Activated T-cell treated with anti-CD3 and anti-CD28 coated beads, Interleukin-2, amount 50 U/mL, for 48 hours (primary cell): ENCODE measurements around the gene MAP1LC3B.

Experiments
- DNase-seq, 2 experiments: peaks; one replicate each; pipeline ENCODE4 v3.0.0-alpha.2; 2020

Gene MAP1LC3B

DNA sequence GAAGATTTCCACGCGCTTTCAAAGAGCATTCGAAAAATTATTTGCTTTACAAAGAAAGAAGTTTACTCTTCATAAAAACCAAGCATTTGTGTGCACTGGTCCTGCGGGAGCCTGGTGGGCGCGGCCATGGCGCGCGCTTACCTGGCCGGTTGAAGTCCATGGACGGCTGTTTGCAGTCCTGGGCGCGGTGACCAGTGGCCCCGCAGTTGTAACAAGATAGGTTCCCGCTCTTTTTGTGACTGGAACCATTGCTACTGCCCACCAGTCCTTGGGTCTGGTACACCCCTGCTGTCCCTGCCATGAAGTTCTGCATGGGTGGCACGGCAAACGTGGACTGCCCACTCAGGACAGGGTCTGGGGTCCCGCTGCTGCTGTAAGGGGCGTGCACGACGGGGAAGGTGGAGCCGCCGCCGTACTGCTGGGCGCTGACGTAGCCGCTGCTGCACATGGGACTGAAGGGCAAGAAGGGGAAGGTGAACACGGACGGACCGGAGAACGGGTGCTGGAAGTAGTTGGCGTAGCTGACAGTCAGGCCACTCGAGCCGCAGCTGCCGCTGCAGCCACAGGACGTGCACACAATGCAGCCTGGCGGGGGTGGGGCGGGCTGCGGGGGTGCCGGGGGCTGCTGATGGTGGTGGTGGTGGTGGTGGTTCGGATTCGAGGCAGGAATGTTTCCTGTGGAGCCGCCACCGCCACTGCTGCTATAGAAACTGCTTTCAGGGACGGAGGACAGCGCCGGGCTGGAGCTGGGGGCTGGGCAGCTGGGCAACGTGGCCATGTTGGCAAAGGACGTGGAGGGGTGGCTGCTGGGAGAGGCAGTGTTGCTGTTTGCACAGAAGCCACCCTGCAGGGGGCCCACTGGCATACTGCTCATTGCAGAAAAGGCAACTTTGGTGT lies 19.5 kb downstream of the MAP1LC3B start:
- DNase-seq, result no peak

DNA sequence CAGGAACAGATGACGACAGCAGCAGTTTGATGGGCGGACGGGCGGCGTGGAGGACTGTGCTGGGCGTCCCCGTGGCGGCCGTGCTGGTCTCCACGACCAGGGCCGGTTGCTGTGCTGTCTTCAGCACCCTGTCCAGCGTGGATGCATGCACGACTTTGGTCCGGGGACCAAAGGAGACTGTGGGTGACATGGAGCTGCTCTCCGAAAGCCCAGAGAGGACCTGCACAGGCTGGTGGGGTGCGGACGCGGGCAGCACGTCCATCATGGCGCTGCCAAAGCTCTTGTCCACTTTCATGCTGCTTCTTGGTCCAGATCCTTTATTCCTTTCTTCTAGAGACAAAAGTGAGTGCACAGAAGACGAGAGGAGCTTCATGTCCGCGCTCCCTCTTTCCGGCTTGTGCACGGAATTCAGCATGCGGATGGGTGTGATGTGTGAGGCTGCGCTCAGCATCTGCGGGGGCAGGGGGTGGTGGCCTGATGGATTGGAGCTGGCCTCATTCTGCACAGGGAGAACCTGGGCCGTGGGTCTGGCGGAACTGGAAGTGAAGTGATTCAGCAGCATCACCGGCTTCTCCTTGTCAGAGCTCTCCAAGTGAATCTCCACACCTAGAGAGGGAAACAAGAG lies 20.3 kb downstream of the MAP1LC3B start:
- DNase-seq, result no peak

DNA sequence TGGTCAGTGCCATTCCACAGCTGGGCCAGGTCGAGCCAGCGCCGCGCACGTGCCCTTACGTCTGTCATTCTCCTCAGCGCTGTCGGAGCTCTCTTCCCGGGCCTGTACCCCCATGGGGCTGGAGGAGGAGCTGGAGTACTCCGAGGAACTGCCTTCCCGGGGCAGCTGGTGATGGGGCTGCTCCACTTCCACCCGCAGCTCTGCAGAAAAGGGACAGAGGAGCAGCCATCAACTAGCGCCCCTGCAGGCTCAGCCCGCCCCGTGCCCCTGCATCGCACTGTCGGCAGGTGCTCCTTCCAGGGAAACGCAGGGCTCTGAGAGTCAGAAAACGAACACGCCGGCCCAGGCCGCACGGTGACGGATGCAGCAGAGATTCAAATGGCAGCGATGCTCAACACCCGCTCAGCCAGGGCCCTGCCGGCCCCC lies 20.9 kb downstream of the MAP1LC3B start:
- no peak for DNase-seq

DNA sequence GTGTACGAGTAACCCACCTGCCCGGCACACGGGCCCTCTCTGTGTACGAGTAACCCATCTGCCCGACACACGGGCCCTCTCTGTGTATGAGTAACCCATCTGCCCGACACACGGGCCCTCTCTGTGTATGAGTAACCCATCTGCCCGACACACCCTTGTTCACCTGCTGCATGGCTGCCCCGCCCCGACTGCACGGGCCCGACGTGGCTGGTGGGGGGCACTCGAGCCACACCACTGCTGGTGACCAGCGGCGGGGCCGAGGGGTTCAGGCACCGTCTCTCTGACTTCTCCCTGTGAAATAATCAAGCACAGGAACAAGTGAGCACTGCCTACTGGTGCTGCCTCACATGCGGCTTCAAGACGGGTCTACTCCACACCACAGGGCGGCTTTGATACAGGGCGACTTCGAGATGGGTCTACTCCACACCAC lies 22.1 kb downstream of the MAP1LC3B start:
- DNase-seq, result no peak

DNA sequence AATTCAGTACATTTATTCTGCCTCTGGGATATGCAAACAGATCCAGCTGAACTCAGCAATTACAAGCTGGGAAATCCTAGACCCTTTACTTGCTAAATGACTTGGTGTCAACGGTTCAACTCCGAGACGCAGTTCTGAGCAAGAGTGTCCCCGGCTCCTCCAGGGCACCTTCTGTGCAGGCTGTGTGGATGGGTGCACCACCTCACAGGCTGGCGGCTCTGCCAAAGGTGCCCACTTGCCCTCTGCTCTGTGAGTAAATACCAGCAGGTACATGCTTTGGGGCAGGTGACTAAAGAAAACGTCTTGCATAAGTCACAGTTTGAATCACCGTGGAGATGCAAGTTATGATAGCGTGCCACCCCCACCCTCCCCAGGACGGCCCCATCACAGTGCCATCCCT lies 23.3 kb downstream of the MAP1LC3B start:
- no peak for DNase-seq

DNA sequence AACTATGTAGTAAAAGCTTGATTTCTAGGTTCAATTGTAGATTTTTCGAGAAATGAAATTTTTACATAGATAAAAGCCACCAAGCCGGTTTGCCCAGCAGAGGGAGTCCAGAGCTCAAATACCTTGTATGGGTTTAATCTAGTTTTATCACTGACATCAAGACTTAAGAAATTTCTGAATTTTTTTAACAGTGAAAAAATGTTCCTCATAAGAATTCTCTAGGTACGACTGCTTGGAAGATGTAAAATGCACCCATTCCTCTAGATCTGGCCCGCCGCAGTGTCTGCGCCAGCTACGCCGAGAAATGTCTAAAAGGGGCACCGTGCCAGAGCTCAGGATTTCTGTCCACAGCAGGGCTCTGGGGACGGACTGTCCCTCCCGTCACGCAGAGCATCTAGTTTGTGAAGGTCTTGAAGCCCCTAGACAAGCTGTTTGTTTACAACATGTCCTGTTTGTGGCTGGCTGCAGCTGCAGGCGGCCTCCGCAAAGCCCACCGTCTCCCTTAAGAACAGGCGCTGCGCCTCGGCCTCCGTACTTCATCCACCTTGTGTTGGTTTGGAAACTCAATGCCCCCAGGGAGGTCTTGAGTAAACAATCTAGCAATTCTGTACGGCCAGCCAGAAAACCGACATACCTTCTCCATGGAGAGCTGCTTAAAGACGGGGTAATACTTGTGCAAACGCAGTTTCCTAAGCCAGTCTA lies 24.8 kb downstream of the MAP1LC3B start:
- DNase-seq, result peak; percentile 42 to 48

DNA sequence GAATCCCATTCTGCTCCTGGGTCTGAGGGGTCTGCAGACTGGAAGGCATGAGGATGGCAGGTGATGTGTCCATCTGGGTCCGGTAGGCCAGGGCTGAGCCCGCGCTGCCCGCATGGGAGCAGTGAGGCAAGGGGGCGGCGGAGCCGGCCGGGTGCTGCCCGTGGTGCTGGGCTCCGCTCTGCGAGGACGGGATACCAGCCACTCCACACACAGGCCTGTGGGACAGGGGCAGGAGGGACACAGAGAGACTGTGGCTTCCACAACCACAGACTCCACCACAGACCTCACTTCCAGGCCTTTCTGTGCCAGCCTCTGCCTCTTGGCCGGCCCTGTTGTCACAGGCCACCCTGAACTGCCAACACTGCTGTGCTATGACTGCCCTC lies 25.4 kb downstream of the MAP1LC3B start:
- DNase-seq, result no peak

DNA sequence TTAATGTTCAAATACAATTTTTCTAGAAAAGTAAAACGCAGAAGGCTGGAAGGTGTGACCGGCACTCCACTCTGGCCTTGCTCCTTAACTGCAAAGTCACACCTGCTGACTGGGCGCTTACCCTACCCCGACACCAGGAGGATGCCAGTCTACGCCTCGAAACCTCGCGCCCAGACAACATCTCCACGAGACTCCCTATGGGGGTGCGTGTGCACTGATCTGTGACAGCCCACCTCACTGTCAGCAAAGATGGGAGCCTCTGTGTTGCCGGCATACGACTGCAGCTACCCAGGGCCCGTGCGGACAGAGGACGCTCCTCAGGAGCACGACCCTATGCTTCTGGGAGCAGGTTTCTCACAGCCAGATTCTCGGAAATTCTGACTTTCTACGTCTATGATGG lies 26.1 kb downstream of the MAP1LC3B start:
- no peak for DNase-seq

DNA sequence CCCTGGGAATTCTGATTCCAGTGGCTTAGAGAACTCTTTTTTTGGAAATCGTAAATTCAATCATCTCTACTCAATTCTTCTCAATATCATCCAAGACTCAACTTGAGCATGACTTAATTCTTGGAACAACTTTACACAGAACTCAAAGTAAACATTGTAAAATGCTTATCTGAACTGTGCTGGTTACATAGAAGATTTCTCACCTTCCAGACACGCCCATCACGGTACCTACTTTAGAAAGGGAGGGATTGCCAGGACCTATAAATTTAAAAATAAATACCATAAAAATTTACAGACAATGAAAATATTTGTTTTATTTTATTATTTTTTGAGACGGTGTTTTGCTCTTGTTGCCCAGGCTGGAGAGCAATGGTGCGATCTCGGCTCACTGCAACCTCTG lies 26.5 kb downstream of the MAP1LC3B start:
- no peak for DNase-seq

DNA sequence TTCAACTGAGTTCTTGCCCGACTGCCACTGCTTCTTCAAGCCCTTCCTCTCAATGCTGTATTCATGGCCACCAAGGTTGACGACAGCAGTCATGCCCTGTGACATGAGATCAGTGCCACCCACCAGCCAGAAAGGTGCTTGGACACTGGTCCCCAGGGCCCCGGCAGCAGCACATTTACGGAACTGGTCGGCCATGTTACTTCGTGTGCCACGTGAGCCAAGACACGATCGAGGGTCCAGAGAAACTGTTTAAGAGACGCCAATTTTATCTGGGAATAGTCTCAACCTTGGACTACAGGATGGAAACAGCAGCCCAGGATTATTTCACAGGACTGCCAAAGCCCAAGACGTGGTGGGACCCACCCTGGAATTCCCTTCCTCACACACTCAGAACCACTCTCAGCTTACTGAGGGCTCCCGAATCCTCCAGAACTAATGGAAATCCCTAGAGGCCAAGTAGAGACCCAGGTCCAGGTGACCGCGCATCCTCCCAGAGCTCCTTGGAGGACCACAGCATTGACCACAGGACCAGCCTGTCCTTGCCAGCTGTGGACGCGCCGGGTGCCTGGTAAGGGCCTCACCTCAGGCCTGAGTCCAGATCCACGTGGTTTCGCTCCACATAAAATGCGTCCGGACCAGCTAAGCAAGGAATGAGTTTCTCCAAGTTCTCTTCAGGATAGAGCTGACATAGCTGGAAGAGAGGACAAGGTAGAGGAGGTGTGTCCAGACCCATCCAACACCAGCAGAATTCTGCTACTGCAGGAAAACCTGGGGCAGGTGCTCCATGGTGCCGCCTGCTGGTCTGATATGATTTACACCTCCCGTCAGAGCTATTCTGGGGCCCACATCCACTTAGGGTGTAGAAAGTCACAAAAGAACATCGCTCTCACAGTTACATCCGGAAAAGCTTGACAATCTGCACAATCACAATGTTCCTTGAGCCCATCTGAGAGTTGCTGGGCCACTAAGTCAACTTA lies 28.2 kb downstream of the MAP1LC3B start:
- DNase-seq, result no peak

DNA sequence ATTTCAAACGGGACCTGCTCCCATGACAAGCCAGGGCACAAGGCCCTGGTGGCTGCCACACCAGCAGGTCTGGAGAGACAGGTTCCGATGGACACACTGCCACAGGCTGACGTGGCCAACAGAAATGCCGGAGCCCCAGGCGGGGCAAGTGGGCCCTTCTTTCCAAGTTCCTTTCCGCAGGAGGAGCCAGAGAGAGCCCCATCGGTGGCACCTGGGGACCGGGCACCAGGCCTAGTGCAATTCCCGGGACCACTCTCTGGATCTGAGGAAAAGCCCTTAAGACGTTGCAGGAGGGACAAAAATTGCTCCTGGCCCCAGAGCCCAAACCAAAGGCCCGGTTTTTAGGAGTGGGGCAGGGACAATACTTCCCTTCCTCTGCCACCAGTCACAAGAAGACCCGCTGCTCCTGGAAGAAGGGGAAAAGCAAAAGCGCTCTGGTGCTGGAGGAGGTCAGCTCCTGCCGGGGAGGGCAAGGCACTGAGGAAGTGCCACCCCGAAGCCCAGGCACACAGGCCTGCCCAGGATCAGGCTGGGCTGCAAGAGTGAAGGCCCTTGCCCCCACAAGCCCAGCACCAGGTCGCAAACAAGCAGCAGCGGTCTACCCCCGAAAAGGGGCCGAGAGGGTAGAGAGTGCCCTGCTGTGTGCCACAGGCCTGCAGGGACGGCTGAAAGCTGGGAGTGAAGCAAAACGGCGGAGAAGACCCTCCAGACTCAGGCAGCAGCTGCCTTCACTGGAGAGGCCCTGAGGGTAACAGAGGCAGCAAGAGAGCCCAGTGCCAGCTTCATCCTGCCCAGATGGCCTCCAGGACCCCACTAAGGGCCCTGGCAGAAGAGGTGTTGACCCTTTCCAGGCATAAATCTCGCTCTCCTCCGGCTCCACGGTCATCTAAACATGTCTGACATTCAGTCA lies 29.1 kb downstream of the MAP1LC3B start:
- DNase-seq, result no peak

DNA sequence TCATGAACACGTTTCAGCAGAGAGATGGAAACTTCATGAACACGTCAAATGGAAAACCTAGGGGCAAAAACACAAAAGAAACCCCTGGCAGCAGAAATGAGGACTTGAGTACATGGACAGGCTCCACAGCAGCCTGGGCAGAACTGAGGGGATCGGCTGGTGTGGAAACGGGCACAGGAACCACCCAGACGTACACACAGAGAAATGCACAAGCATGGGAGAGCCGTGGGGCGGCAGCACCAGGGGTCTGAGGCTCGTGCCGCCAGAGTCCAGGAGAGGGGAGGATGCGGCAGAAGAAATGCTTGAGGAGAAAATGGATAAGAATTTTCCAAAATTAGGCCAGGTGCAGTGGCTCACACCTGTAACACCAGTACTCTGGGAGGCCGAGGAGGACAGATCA lies 30.0 kb downstream of the MAP1LC3B start:
- DNase-seq, result no peak

DNA sequence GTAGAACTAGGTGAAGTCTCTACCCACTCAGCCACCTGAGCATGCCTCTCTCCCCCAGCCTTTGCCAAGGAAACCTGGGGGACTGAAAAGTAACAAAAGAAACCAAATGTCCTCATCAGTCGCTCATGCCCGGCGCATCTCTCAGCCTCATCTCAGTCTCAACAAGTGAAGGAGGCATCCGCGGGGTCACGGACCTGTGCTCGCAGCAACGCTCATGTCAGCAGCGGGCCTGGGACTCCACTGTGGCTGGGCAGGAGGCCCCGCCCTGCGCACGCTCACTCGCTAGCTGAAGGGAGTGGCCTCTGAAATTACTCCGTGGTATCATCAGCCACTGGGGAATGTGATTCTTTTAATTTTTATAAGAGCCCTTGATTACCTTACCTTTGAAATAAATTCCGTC lies 31.3 kb downstream of the MAP1LC3B start:
- no peak for DNase-seq

DNA sequence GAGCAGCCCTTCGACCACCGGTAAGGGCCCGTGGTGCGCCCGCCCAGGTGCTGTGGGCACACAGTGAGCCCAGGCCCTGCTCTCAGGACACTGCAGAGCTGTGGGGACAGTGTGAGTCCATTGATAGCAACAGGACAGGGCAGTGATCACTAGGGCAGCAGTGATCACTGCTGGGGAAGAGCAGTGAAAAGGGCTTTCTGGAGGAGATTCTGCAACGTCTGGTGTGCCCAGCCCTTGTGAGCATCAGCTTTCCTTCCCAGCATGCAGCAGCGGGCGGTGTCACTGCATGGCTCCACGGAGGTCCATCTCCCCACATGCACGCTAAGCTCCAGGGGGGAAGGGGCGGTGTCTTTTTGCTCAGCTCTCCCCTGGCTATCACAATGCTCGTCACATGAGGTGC lies 32.1 kb downstream of the MAP1LC3B start:
- DNase-seq, result no peak

DNA sequence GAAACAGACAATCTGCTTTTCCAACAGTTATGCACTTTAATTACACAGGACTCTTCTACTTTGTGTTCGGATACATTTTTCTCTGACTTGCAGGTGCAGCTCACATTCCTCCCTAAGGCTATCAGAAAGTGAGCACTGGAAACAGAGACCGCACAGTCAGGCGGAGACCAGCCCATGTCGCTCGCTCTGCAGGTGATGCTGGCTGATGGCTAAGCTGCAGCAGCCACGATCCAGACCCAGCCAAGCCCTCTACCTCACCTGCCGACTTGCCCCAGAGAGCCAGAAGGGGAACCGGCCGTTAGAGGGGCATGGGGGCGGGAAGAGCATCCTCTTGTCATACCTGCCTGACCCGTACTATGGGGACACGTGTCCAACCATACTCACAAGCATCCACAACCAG lies 33.8 kb downstream of the MAP1LC3B start:
- DNase-seq, result no peak

DNA sequence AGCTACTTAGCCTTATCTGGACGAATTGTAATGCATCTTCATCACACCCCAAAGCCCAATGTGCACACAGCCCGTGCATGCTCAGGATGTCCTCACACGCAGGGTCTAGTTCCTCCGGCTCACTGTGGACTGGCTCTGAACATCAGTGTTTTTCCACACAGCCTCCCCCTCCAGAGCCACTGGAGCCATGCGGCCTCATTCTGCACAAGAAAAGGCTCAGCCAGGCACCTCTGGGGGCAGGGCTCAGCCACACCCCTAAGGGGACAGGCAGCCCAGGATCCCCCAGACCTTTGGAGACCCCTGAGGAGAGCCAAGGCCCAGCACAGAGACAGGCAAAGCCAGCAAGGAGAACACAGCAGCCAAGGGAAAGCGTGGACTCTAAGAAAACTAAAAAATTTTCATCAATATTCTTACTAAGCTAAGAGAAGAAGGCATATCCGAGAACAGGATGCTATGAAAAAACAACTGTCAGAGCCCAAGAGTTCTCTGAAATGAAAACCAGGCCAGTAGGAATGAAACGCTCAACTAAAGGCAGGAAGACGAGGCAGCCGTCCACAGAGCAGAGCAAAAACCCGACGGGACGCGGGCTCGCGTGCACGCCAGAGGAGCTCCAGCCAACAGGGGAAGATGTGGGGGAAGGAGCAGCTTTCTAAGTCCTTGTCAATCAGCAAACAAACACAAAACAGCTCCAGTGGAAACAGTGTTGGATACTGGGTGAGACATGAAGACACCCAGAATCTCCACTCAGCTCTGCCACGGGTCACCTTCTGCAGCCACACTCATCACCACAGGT lies 34.5 kb downstream of the MAP1LC3B start:
- DNase-seq, result no peak

DNA sequence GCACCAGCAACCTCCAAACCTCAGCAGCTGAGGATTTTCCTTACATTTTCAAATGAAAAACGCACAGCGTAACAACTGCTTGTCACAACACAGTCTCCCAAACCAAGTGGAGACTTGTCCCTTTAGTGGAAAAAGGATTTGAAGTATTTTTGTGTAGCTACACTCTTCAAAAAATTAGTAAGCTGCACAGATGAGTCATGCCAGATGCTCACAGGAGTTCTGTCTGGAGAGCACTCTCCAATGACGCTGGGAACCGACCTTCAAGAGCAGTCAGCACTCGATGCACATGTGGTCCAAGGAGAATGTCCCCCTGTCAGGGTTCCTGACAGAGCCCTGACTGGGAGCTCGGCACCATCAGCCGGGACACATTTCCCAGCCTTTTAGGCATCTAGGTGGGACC lies 39.8 kb downstream of the MAP1LC3B start:
- DNase-seq, result no peak

DNA sequence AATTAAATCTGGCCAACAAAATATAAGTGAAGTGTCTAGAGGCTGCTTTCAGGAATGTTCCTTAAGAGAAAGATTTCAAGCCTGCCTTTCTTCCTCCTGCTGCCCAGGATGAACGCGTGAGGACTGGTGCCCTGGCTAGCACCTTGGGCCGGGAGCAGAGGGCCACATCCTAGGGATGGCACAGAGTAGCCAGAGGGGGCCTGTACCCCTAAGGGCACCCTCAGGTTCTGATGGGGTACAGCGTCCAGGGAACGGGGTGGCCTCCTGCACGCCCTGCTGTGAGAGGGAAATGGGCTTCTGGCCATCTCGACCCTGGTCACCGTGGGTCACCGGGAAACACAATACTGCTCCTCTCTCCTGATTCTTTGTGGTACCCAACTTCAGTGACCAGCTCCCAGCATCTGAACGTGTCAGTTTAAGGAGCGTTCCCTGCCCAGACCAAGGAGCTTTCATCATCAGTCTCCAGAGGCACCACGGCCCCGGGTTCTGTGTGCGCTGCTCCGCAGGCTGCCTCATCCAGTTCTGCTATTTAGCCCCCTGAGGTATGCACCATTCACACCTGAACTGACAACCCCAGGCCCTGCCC lies 40.3 kb downstream of the MAP1LC3B start:
- DNase-seq, result no peak

DNA sequence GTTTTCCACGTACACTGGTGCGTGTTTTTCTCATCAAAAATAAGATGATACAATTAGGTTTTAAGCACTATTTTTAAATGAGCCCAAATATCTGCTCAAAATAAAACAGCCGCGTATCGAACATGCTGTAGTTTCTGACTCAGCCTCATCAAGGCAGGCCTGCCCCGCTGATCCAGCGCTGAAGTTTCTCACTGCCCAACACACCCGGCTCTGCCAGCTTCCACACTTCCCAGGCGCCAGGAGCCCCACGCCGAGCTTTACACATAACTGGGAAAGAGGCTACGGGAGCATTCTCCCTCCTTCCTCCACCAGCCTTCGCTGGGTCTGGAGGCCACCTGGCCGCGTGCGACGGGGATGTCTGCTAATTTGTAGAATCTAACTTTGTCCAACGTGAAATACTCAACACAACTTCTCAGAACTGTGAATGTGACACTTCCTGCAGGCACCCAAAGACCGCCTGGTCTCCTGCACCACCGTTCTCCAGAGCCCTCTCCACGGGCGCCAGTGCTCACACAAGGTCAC lies 42.1 kb downstream of the MAP1LC3B start:
- no peak for DNase-seq
